HepG2 (cell line): ENCODE results near the gene S100A5. TPM values are rescaled to one million over a fixed set of nuclear protein-coding genes. Genes with fewer than 3 reads are reported as not detected.

Experiments used
- ATAC-seq: fragments of 200-7000 bp; cut with Tn5 transposase; 3 replicates; pipeline ENCODE4 v1.9.1; 2020; ENCODE audit warnings: mild to moderate bottlenecking, moderate library complexity
- BruUV-seq: library from RNA; stranded (reverse); fragments of 400-500 nt; replicated peaks from 2 replicates; lab custom pipeline; 2021; lab: Mats Ljungman, UMichigan
- CTCF ChIA-PET: fragments of 300-600 bp; formaldehyde crosslinking; extraction: SDS; loops from one replicate; lab custom pipeline; 2021; ENCODE audit warnings: low total read pairs, inconsistent platforms, low intra/inter-chr PET ratio; lab: Yijun Ruan, JAX
- POLR2A ChIA-PET: fragments of 350-600 bp; sonication (Branson Sonifier 250); formaldehyde crosslinking; loops from one replicate; lab custom pipeline; 2020; ENCODE audit warnings: antibody characterized with exemption, inconsistent platforms; lab: Yijun Ruan, JAX
- DNase-seq: peaks from one replicate; pipeline ENCODE4 v3.0.0-alpha.2; 2015; ENCODE audit warnings: low spot score
- FAIRE-seq: peaks from 3 replicates; lab custom pipeline; 2011; peaks lifted over from hg19 to GRCh38; lab: Jason Lieb, UNC
- H2AFZ ChIP-seq: one replicate; pipeline ENCODE4 v1.6.1; 2011; ENCODE audit warnings: low read length, inconsistent platforms
- H3K27ac ChIP-seq: fragments of 300-600 bp; 3 replicates; pipeline ENCODE4 v1.8.0; 2011; ENCODE audit warnings: mixed run types, mild to moderate bottlenecking, mixed read lengths, low read length, inconsistent platforms; ENCODE audit not compliant: insufficient read depth; ENCODE audit errors: extremely low read length
- H3K27me3 ChIP-seq, 2 experiments: fragments of 200-600 bp in 1 of 2; 2 replicates in 1 of 2; 3 replicates in 1 of 2; pipeline versions ENCODE4 v1.6.0 to v1.8.0; 2011; ENCODE audit warnings: low read length in 2 of 2, mild to moderate bottlenecking in 2 of 2, moderate library complexity in 2 of 2, inconsistent platforms in 1 of 2; ENCODE audit not compliant: insufficient read depth in 2 of 2, control insufficient read depth in 1 of 2
- H3K36me3 ChIP-seq, 2 experiments: fragments of 200-600 bp in 1 of 2; replicated peaks in 1 of 2; 2 replicates in 1 of 2; 3 replicates in 1 of 2; pipeline versions ENCODE4 v1.5.1 to v1.8.0; 2011; ENCODE audit warnings: low read length in 2 of 2, inconsistent platforms in 1 of 2; ENCODE audit not compliant: insufficient read depth in 2 of 2, control insufficient read depth in 1 of 2
- H3K4me1 ChIP-seq: 2 replicates; pipeline ENCODE4 v1.5.1; 2012; ENCODE audit warnings: low read length, inconsistent platforms; ENCODE audit not compliant: insufficient read depth
- H3K4me2 ChIP-seq: 2 replicates; pipeline ENCODE4 v1.6.0; 2011; ENCODE audit warnings: low read depth, low read length, inconsistent platforms
- H3K4me3 ChIP-seq, 3 experiments: fragments of 200-600 bp in 1 of 3; sonication (generic), shearing (Covaris generic) in 1 of 3; replicated peaks in 1 of 3; 2 replicates each; pipeline ENCODE4 v1.5.1; 2011 to 2016; ENCODE audit warnings: low read length in 3 of 3, inconsistent platforms in 2 of 3, low read depth in 2 of 3, mild to moderate bottlenecking in 2 of 3, control low read depth in 1 of 3, mixed read lengths in 1 of 3; ENCODE audit not compliant: insufficient read depth in 1 of 3
- H3K79me2 ChIP-seq: one replicate; pipeline ENCODE4 v1.6.1; 2011; ENCODE audit warnings: low read length, inconsistent platforms; ENCODE audit not compliant: insufficient read depth
- H3K9ac ChIP-seq: 2 replicates; pipeline ENCODE4 v1.6.0; 2011; ENCODE audit warnings: mild to moderate bottlenecking, low read depth, low read length, inconsistent platforms; ENCODE audit not compliant: insufficient read depth
- H3K9me3 ChIP-seq: 2 replicates; pipeline ENCODE4 v1.5.1; 2012; ENCODE audit warnings: mild to moderate bottlenecking, low read length
- H4K20me1 ChIP-seq: 2 replicates; pipeline ENCODE4 v1.6.0; 2011; ENCODE audit warnings: inconsistent platforms, mild to moderate bottlenecking, low read length, moderate library complexity; ENCODE audit not compliant: insufficient read depth
- AKAP8 ChIP-seq: sonication (generic); formaldehyde crosslinking; IDR thresholded peaks from 2 replicates; pipeline ENCODE4 v1.5.1; 2020; ENCODE audit warnings: mild to moderate bottlenecking, missing genetic modification reagents
- ATF5 ChIP-seq: sonication (generic); formaldehyde crosslinking; IDR thresholded peaks from 2 replicates; pipeline ENCODE4 v1.4.0; 2020; ENCODE audit warnings: mild to moderate bottlenecking, low read depth, missing genetic modification reagents
- CREM ChIP-seq, 2 experiments: sonication (generic) in 1 of 2; formaldehyde crosslinking in 1 of 2; IDR thresholded peaks; 2 replicates each; pipeline versions ENCODE4 v1.4.0 to v1.6.1; 2016 to 2020; ENCODE audit warnings: antibody characterized with exemption in 1 of 2, mild to moderate bottlenecking in 1 of 2, missing genetic modification reagents in 1 of 2
- ESRRA ChIP-seq: sonication (generic); formaldehyde crosslinking; IDR thresholded peaks from 2 replicates; pipeline ENCODE4 v1.5.1; 2020; ENCODE audit warnings: mild to moderate bottlenecking, low read depth, missing genetic modification reagents
- FOSL2 ChIP-seq: sonication (generic); formaldehyde crosslinking; IDR thresholded peaks from 2 replicates; pipeline ENCODE4 v1.4.0; 2020; ENCODE audit warnings: missing genetic modification reagents
- GTF2F1 ChIP-seq: fragments of 150-350 bp; IDR thresholded peaks from 2 replicates; pipeline ENCODE4 v1.6.1; 2014; ENCODE audit warnings: low read length
- MTF1 ChIP-seq: sonication (generic); formaldehyde crosslinking; IDR thresholded peaks from 2 replicates; pipeline ENCODE4 v1.5.0; 2020; ENCODE audit warnings: missing genetic modification reagents
- POLR2AphosphoS2 ChIP-seq: IDR thresholded peaks from 2 replicates; pipeline ENCODE4 v1.6.1; 2011; ENCODE audit warnings: low read depth, low read length, improper control_type of control experiment
- RARG ChIP-seq: sonication (generic); formaldehyde crosslinking; IDR thresholded peaks from 2 replicates; pipeline ENCODE4 v1.4.0; 2020; ENCODE audit warnings: low read depth, mild to moderate bottlenecking, missing genetic modification reagents
- SYNCRIP ChIP-seq: fragments of 200-400 bp; formaldehyde crosslinking; IDR thresholded peaks from 2 replicates; pipeline ENCODE4 v1.6.1; 2018; ENCODE audit warnings: mild to moderate bottlenecking, low read depth, low read length; ENCODE audit not compliant: insufficient read depth
- YEATS4 ChIP-seq: sonication (generic); formaldehyde crosslinking; IDR thresholded peaks from 2 replicates; pipeline ENCODE4 v1.4.0; 2020; ENCODE audit warnings: missing genetic modification reagents, borderline replicate concordance
- ZFY ChIP-seq: sonication (generic); formaldehyde crosslinking; IDR thresholded peaks from 2 replicates; pipeline ENCODE4 v1.4.0; 2020; ENCODE audit warnings: missing genetic modification reagents
- ZMAT3 ChIP-seq: sonication (generic); formaldehyde crosslinking; conservative IDR thresholded peaks from 2 replicates; pipeline ENCODE4 v1.7.0; 2021; ENCODE audit warnings: missing genetic modification reagents
- ZMYM2 ChIP-seq: sonication (generic); formaldehyde crosslinking; IDR thresholded peaks from 2 replicates; pipeline ENCODE4 v1.8.0; 2022; ENCODE audit warnings: mild to moderate bottlenecking, missing genetic modification reagents
- ZNF432 ChIP-seq: sonication (generic); formaldehyde crosslinking; IDR thresholded peaks from 2 replicates; pipeline ENCODE4 v1.5.0; 2020; ENCODE audit warnings: missing genetic modification reagents, mild to moderate bottlenecking, borderline replicate concordance
- ZNF547 ChIP-seq: sonication (generic); formaldehyde crosslinking; IDR thresholded peaks from 2 replicates; pipeline ENCODE4 v1.5.1; 2020; ENCODE audit warnings: mild to moderate bottlenecking, missing genetic modification reagents
- ZNF598 ChIP-seq: sonication (generic); formaldehyde crosslinking; IDR thresholded peaks from 2 replicates; pipeline ENCODE4 v1.5.1; 2020; ENCODE audit warnings: mild to moderate bottlenecking, missing genetic modification reagents, borderline replicate concordance
- ZNF644 ChIP-seq: IDR thresholded peaks from 2 replicates; pipeline ENCODE4 v1.6.1; 2016; ENCODE audit warnings: low read depth
- ZNF772 ChIP-seq: sonication (generic); formaldehyde crosslinking; IDR thresholded peaks from 2 replicates; pipeline ENCODE4 v1.5.0; 2020; ENCODE audit warnings: mild to moderate bottlenecking, missing genetic modification reagents
- ZNF850 ChIP-seq: sonication (generic); formaldehyde crosslinking; conservative IDR thresholded peaks from 2 replicates; pipeline ENCODE4 v1.9.0; 2021; ENCODE audit warnings: mild to moderate bottlenecking, missing genetic modification reagents
- WGBS: methylation state at CpG from one replicate; pipeline ENCODE4 v1.1.6; 2017; ENCODE audit warnings: low lambda C conversion rate; 5-methylcytosine and 5-hydroxymethylcytosine counted together
- in situ Hi-C: cut with HindIII; loops from 2 replicates; pipeline ENCODE4 v1.10.0; 2017; ENCODE audit warnings: low pct_unique_long_range_greater_than_20kb; ENCODE audit not compliant: extremely low pct_ligation_motif_present
- intact Hi-C: fragments of 100-400 bp; cut with micrococcal nuclease; formaldehyde crosslinking; loops from one replicate; pipeline ENCODE4 v1.10.0; 2022; ENCODE audit not compliant: unreplicated experiment
- polyA plus RNA-seq, 8 experiments: library from polyadenylated mRNA; depleted of rRNA in 3 of 8; stranded (reverse) in 7 of 8; unstranded in 1 of 8; fragments of >200 nt; fragmentation: Illumina TruSeq in 4 of 8; extraction: Trizol in 4 of 8; gene quantifications; 2 replicates each; pipeline versions ENCODE4 v1.2.1 to v1.2.3, GENCODE V29; 2011 to 2016; ENCODE audit warnings: low read depth in 4 of 8, missing spikeins in 1 of 8, mixed read lengths in 1 of 8; ENCODE audit not compliant: insufficient read depth in 1 of 8
- total RNA-seq, 5 experiments: library from RNA; depleted of rRNA; stranded (reverse); fragments of >200 nt; fragmentation: Illumina TruSeq; extraction: Trizol; gene quantifications; 2 replicates each; pipeline ENCODE4 v1.2.3, GENCODE V29; 2016; ENCODE audit warnings: low read depth in 1 of 5
- TF ChIP-seq, protein P1 (sequence below): sonication (generic); formaldehyde crosslinking; IDR thresholded peaks from 2 replicates; pipeline ENCODE4 v1.9.0; 2021; ENCODE audit warnings: missing genetic modification reagents, borderline replicate concordance
- TF ChIP-seq, protein P2 (sequence below): sonication (generic); formaldehyde crosslinking; IDR thresholded peaks from 2 replicates; pipeline ENCODE4 v1.5.1; 2020; ENCODE audit warnings: mild to moderate bottlenecking, moderate library complexity, missing genetic modification reagents

Gene S100A5
- total and polyA plus RNA-seq, 2 of the 13 experiments (the other 11 are each of a cell fraction or from before 2014, with no cell fraction given): not detected

GRCh38 chr1:153572569-153573015 is 31.9 kb upstream of the S100A5 start:
- Histone ChIP-seq H3K27ac (no peak overlapping the region), H3K4me1 (peaks cover 41% of the 10 kb centered on the region), H3K4me2 (no peak overlapping the region), H3K4me3 (no peak overlapping the region), H4K20me1 (no peaks in the 10 kb centered on the region), H3K9me3 (no peaks in the 10 kb centered on the region), H3K9ac (no peak overlapping the region), H3K36me3 (no peaks in the 10 kb centered on the region), H3K79me2 (no peaks in the 10 kb centered on the region), H3K27me3 (no peaks in the 10 kb centered on the region; a peak in 1 of 5 replicates), H2AFZ (no peak overlapping the region)
- WGBS: 6% methylated on average over 2 of the region's 3 CpGs
- ATAC-seq: peak; percentile 87
- BruUV-seq: no TSS peak
- peak; percentile 36 for FAIRE-seq
- intact Hi-C loops (loop anchor here (1.0 kb wide), 3 partner anchors 55 to 196 kb away; partner anchors contain the start of gene S100A13), in situ Hi-C loops (loop anchor here (5.0 kb wide), 1 partner anchor 55 kb away; the partner anchor contains the start of genes S100A1 and S100A13)
- POLR2A ChIA-PET: interaction anchor here (0.8 to 1.8 kb wide), 9 partner anchors 37 to 99 kb away, joined by 3 to 17 read pairs (median 4); partner anchors contain the start of genes CHTOP, S100A1, S100A13 and S100A16
- DNase-seq: peak; percentile 72
- CTCF ChIA-PET: interaction anchor here (1.2 to 2.8 kb wide), 4 partner anchors 55 to 177 kb away, joined by 4 to 18 read pairs (median 6); partner anchors contain the start of genes S100A1 and S100A13
- no peak for TF ChIP-seq ZNF547 (CRISPR knock-in tag)
- TF ChIP-seq ZNF598 (CRISPR knock-in tag): no peak
- no peak for TF ChIP-seq ZNF432 (CRISPR knock-in tag)
- no peak for TF ChIP-seq ZMAT3 (CRISPR knock-in tag)
- no peak for TF ChIP-seq ATF5
- TF ChIP-seq, protein P1, sequence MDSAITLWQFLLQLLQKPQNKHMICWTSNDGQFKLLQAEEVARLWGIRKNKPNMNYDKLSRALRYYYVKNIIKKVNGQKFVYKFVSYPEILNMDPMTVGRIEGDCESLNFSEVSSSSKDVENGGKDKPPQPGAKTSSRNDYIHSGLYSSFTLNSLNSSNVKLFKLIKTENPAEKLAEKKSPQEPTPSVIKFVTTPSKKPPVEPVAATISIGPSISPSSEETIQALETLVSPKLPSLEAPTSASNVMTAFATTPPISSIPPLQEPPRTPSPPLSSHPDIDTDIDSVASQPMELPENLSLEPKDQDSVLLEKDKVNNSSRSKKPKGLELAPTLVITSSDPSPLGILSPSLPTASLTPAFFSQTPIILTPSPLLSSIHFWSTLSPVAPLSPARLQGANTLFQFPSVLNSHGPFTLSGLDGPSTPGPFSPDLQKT (CRISPR knock-in tag): no peak
- TF ChIP-seq POLR2AphosphoS2: no peak
- TF ChIP-seq GTF2F1: no peak
- TF ChIP-seq RARG: no peak
- no peak for TF ChIP-seq CREM (IDR thresholded peaks at IDR 0.05)
- no peak for TF ChIP-seq CREM (CRISPR knock-in tag; IDR thresholded peaks at IDR 0.05)
- no peak for TF ChIP-seq ZMYM2 (CRISPR knock-in tag)
- no peak for TF ChIP-seq ESRRA
- no peak for TF ChIP-seq ZNF850 (CRISPR knock-in tag)
- TF ChIP-seq, protein P2, sequence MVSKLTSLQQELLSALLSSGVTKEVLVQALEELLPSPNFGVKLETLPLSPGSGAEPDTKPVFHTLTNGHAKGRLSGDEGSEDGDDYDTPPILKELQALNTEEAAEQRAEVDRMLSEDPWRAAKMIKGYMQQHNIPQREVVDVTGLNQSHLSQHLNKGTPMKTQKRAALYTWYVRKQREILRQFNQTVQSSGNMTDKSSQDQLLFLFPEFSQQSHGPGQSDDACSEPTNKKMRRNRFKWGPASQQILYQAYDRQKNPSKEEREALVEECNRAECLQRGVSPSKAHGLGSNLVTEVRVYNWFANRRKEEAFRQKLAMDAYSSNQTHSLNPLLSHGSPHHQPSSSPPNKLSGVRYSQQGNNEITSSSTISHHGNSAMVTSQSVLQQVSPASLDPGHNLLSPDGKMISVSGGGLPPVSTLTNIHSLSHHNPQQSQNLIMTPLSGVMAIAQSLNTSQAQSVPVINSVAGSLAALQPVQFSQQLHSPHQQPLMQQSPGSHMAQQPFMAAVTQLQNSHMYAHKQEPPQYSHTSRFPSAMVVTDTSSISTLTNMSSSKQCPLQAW (CRISPR knock-in tag): no peak
- TF ChIP-seq SYNCRIP: no peak
- TF ChIP-seq YEATS4 (CRISPR knock-in tag): no peak
- no peak for TF ChIP-seq AKAP8
- no peak for TF ChIP-seq ZNF772 (CRISPR knock-in tag)
- TF ChIP-seq FOSL2 (CRISPR knock-in tag): peak; percentile 31
- no peak for TF ChIP-seq ZFY
- TF ChIP-seq ZNF644: no peak
- TF ChIP-seq MTF1: no peak
